Esophagus muscularis mucosa (tissue), 3 donors: ENCODE results near the gene THBD.

ENCODE experiments used
- CTCF ChIP-seq, 3 experiments: fragments of 200-600 bp in 2 of 3; fragments of 450-650 bp in 1 of 3; sonication (generic) in 2 of 3; IDR thresholded peaks; one replicate each; pipeline ENCODE4 v1.5.1; 2017 to 2019; ENCODE audit warnings: antibody characterized with exemption in 3 of 3, mild to moderate bottlenecking in 2 of 3, moderate library complexity in 1 of 3
- POLR2A ChIP-seq: fragments of 450-650 bp; IDR thresholded peaks from one replicate; pipeline ENCODE4 v1.6.1; 2017; ENCODE audit warnings: antibody characterized with exemption, moderate library complexity, mild to moderate bottlenecking, low read depth

- no peak for TF ChIP-seq CTCF (IDR thresholded peaks at IDR 0.05)
- no peak for TF ChIP-seq POLR2A
These were observed 27.8 kb upstream of the THBD start for GRCh38 chr20:23077277-23077676.
